NCI-H510A (cell line): ENCODE measurements around the gene PITPNC1.
"Not testable (repeated sequence)": the region's sequence is repeated elsewhere in the genome, so short reads cannot be mapped to it uniquely, and the experiment has no call there.

Experiments
- DNase-seq: peaks from one replicate; lab custom pipeline; 2025; lab: John Stamatoyannopoulos, UW

Gene PITPNC1

GRCh38 chr17:67401106-67401505, 24.0 kb downstream of the PITPNC1 start:
- DNase-seq, result no peak

- DNase-seq, result no peak
Observed at GRCh38 chr17:67401598-67402504, 24.8 kb downstream of the PITPNC1 start.

GRCh38 chr17:67403065-67403464, 26.0 kb downstream of the PITPNC1 start:
- DNase-seq, result no peak

GRCh38 chr17:67403483-67403882, 26.4 kb downstream of the PITPNC1 start:
- DNase-seq, result no peak

GRCh38 chr17:67408455-67408830, 31.4 kb downstream of the PITPNC1 start:
- DNase-seq, result not testable (repeated sequence)

- no peak for DNase-seq
Observed at GRCh38 chr17:67411397-67411796, 34.3 kb downstream of the PITPNC1 start.

- DNase-seq, result no peak
Observed at GRCh38 chr17:67412032-67412431, 35.0 kb downstream of the PITPNC1 start.

- DNase-seq, result no peak
Observed at GRCh38 chr17:67412941-67413340, 35.9 kb downstream of the PITPNC1 start.

- no peak for DNase-seq
Observed at GRCh38 chr17:67413388-67413787, 36.3 kb downstream of the PITPNC1 start.

GRCh38 chr17:67414130-67414529, 37.0 kb downstream of the PITPNC1 start:
- DNase-seq, result no peak

- no peak for DNase-seq
Observed at GRCh38 chr17:67414559-67414958, 37.5 kb downstream of the PITPNC1 start.

- DNase-seq, result no peak
Observed at GRCh38 chr17:67415291-67415690, 38.2 kb downstream of the PITPNC1 start.

GRCh38 chr17:67417507-67417906, 40.4 kb downstream of the PITPNC1 start:
- DNase-seq, result no peak

- DNase-seq, result no peak
Observed at GRCh38 chr17:67420994-67421393, 43.9 kb downstream of the PITPNC1 start.

GRCh38 chr17:67421869-67422273, 44.8 kb downstream of the PITPNC1 start:
- no peak for DNase-seq

GRCh38 chr17:67422296-67422695, 45.2 kb downstream of the PITPNC1 start:
- DNase-seq, result not testable (repeated sequence)

GRCh38 chr17:67422897-67423296, 45.8 kb downstream of the PITPNC1 start:
- no peak for DNase-seq

- DNase-seq, result no peak
Observed at GRCh38 chr17:67425571-67426160, 48.6 kb downstream of the PITPNC1 start.

- DNase-seq, result no peak
Observed at GRCh38 chr17:67427424-67427823, 50.3 kb downstream of the PITPNC1 start.

GRCh38 chr17:67430515-67430914, 53.4 kb downstream of the PITPNC1 start:
- not testable (repeated sequence) for DNase-seq

- no peak for DNase-seq
Observed at GRCh38 chr17:67431249-67432015, 54.4 kb downstream of the PITPNC1 start.

GRCh38 chr17:67433248-67433924, 56.3 kb downstream of the PITPNC1 start:
- DNase-seq, result no peak
